ENCODE results near the gene WDFY2. TPM values are rescaled to one million over a fixed set of nuclear protein-coding genes. Genes with fewer than 3 reads are reported as not detected.
"Not testable (repeated sequence)": the region's sequence is repeated elsewhere in the genome, so short reads cannot be mapped to it uniquely, and the experiment has no call there.

The WDFY2 gene
- polyA plus RNA-seq, 1 donor from 2014 or later, result 5.3 TPM

DNA sequence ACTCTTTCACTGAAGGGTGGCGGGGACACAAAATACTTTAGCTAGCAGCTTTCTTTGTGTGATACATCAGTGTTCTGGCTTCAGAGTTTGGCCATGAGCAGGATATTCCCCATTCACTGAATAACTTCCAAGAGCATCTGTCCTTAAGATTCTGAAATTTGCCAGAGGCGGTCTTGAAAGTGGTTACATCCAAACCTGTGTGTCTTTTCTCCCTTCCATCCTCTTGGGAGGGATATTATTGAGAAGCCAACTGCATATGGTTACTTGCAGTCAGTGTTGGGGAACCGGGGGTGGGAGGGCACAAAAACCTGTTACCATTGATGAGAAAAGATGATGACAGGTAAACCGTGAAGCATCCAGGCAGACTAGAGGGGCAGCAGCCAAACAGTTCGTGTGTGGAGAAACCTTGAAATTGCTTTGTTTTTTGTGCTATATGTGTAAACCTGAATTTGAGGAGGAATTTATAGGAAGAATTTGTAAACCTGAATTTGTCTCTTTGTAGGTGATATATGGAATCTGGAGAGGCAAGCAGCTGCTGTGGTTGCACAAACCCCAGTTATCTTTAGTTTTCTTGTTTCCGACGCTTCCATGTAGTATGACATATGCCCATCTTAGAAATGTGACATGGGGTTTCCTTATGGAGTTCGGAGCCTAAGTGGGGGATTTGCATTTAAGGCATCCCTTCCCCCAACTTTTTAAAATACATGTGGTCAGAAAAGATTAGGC, 104.8 kb downstream of the WDFY2 start:
- Histone ChIP-seq H3K9me2 (ENCODE audit: insufficient read depth, low read length) (no peaks in the 10 kb centered on the region), H3K4me2 (ENCODE audit: low read length) (peak overlapping the region; percentile 13), H3K9ac (ENCODE audit: low read length) (no peak overlapping the region), H4K20me1 (ENCODE audit: insufficient read depth) (no peaks in the 10 kb centered on the region), H3F3A (ENCODE audit: insufficient read depth, low read length, poor library complexity, severe bottlenecking) (no peaks in the 10 kb centered on the region), H3K9me3 (ENCODE audit: low read length) (no peaks in the 10 kb centered on the region), H3K79me2 (replicated peaks; ENCODE audit: insufficient read depth, low read length) (no peaks in the 10 kb centered on the region), H3K27me3 (ENCODE audit: insufficient read depth, low read depth, low read length) (no peaks in the 10 kb centered on the region), H3K27ac (ENCODE audit: low read length) (no peak overlapping the region), H3K4me3 (ENCODE audit: low read length) (peak overlapping the region; percentile 28), H3K36me3 (ENCODE audit: insufficient read depth, low read length) (no peaks in the 10 kb centered on the region), H2AFZ (ENCODE audit: low read depth, low read length) (no peak overlapping the region)
- TF ChIP-seq REST (IDR thresholded peaks at IDR 0.05; ENCODE audit: borderline replicate concordance) (no peak), EZH2 (IDR thresholded peaks at IDR 0.05; ENCODE audit: borderline replicate concordance, insufficient read depth, low read length, poor library complexity, severe bottlenecking) (no peak)

- Histone ChIP-seq H2AFZ (ENCODE audit: low read depth, low read length) (no peak overlapping the region), H3K9ac (ENCODE audit: low read length) (no peak overlapping the region), H3K27ac (ENCODE audit: low read length) (no peak overlapping the region), H3K9me2 (ENCODE audit: insufficient read depth, low read length) (no peaks in the 10 kb centered on the region), H3K27me3 (ENCODE audit: insufficient read depth, low read depth, low read length) (no peaks in the 10 kb centered on the region), H4K20me1 (ENCODE audit: insufficient read depth) (no peaks in the 10 kb centered on the region), H3K4me2 (ENCODE audit: low read length) (peak overlapping the region; percentile 13), H3F3A (ENCODE audit: insufficient read depth, low read length, poor library complexity, severe bottlenecking) (no peaks in the 10 kb centered on the region), H3K9me3 (ENCODE audit: low read length) (no peaks in the 10 kb centered on the region), H3K36me3 (ENCODE audit: insufficient read depth, low read length) (no peaks in the 10 kb centered on the region), H3K79me2 (replicated peaks; ENCODE audit: insufficient read depth, low read length) (no peaks in the 10 kb centered on the region), H3K4me3 (ENCODE audit: low read length) (peak overlapping the region; percentile 28)
- no peak for TF ChIP-seq EZH2 (IDR thresholded peaks at IDR 0.05; ENCODE audit: borderline replicate concordance, insufficient read depth, low read length, poor library complexity, severe bottlenecking)
- no peak for TF ChIP-seq SMC3 (conservative IDR thresholded peaks at IDR 0.05; ENCODE audit: poor library complexity)
- TF ChIP-seq RAD21 (conservative IDR thresholded peaks at IDR 0.05), result no peak
- TF ChIP-seq POLR2AphosphoS5 (IDR thresholded peaks at IDR 0.05), result no peak
- no peak for TF ChIP-seq EP300 (conservative IDR thresholded peaks at IDR 0.05; ENCODE audit: poor library complexity, severe bottlenecking)
- no peak for TF ChIP-seq REST (IDR thresholded peaks at IDR 0.05; ENCODE audit: borderline replicate concordance)
Measured at GRCh38 chr13:51689663-51689996, 105.4 kb downstream of the WDFY2 start.

- not testable (repeated sequence) for H3K79me2 ChIP-seq (replicated peaks; ENCODE audit: insufficient read depth, low read length); H3K9me2 ChIP-seq (ENCODE audit: insufficient read depth, low read length); H3K9me3 ChIP-seq (ENCODE audit: low read length); H3K4me3 ChIP-seq (ENCODE audit: low read length); H3K4me2 ChIP-seq (ENCODE audit: low read length); H3K36me3 ChIP-seq (ENCODE audit: insufficient read depth, low read length); H3K27ac ChIP-seq (ENCODE audit: low read length); H3F3A ChIP-seq (ENCODE audit: insufficient read depth, low read length, poor library complexity, severe bottlenecking); H4K20me1 ChIP-seq (ENCODE audit: insufficient read depth); H2AFZ ChIP-seq (ENCODE audit: low read depth, low read length); H3K27me3 ChIP-seq (ENCODE audit: insufficient read depth, low read depth, low read length); H3K9ac ChIP-seq (ENCODE audit: low read length)
Measured at GRCh38 chr13:51695677-51696076, 111.4 kb downstream of the WDFY2 start.
